Mesenchymal stem cell (in vitro differentiated cells and primary cell): ENCODE measurements around the gene GCDH.

Experiments used
- DNase-seq: peaks from one replicate; pipeline ENCODE4 v3.0.0-alpha.2; 2013
- H2AFZ ChIP-seq: one replicate; pipeline ENCODE4 v1.6.1; 2013; ENCODE audit warnings: low read depth, mild to moderate bottlenecking, control low read depth, inconsistent platforms, low read length, moderate library complexity
- H2AK5ac ChIP-seq: 2 replicates; pipeline ENCODE4 v1.6.1; 2013; ENCODE audit warnings: low read length, moderate library complexity, mild to moderate bottlenecking, inconsistent platforms; ENCODE audit not compliant: severe bottlenecking
- H2BK120ac ChIP-seq: one replicate; pipeline ENCODE4 v1.6.1; 2013; ENCODE audit warnings: low read depth, mild to moderate bottlenecking, inconsistent platforms, low read length, moderate library complexity
- H2BK12ac ChIP-seq, 2 experiments: one replicate each; pipeline ENCODE4 v1.6.1; 2013; ENCODE audit warnings: inconsistent platforms in 2 of 2, low read length in 2 of 2, mild to moderate bottlenecking in 2 of 2, moderate library complexity in 2 of 2, control low read depth in 1 of 2
- H2BK15ac ChIP-seq: one replicate; pipeline ENCODE4 v1.6.1; 2013; ENCODE audit warnings: mild to moderate bottlenecking, low read depth, inconsistent platforms; ENCODE audit not compliant: poor library complexity, severe bottlenecking
- H2BK5ac ChIP-seq: 2 replicates; pipeline ENCODE4 v1.6.1; 2013; ENCODE audit warnings: low read depth, mild to moderate bottlenecking, low read length, control low read depth, inconsistent platforms; ENCODE audit not compliant: poor library complexity, severe bottlenecking
- H3K14ac ChIP-seq, 2 experiments: one replicate each; pipeline ENCODE4 v1.6.1; 2013; ENCODE audit warnings: inconsistent platforms in 2 of 2, low read length in 2 of 2, control low read depth in 1 of 2, mild to moderate bottlenecking in 1 of 2, moderate library complexity in 1 of 2
- H3K18ac ChIP-seq, 2 experiments: one replicate each; pipeline ENCODE4 v1.6.1; 2013; ENCODE audit warnings: inconsistent platforms in 2 of 2, low read length in 2 of 2, control low read depth in 1 of 2, low read depth in 1 of 2, mild to moderate bottlenecking in 1 of 2
- H3K23ac ChIP-seq, 2 experiments: one replicate each; pipeline ENCODE4 v1.6.1; 2013; ENCODE audit warnings: inconsistent platforms in 2 of 2, low read length in 2 of 2, mild to moderate bottlenecking in 2 of 2, moderate library complexity in 2 of 2, control low read depth in 1 of 2
- H3K27ac ChIP-seq: 2 replicates; pipeline ENCODE4 v1.5.1; 2013; ENCODE audit warnings: mild to moderate bottlenecking, moderate library complexity, low read length, control low read depth, inconsistent platforms; ENCODE audit not compliant: poor library complexity, severe bottlenecking
- H3K27me3 ChIP-seq, 2 experiments: 2 replicates each; pipeline versions ENCODE4 v1.6.1 to v1.7.0; 2013; ENCODE audit warnings: low read length in 2 of 2, mild to moderate bottlenecking in 2 of 2, moderate library complexity in 2 of 2, control low read depth in 1 of 2, inconsistent platforms in 1 of 2; ENCODE audit not compliant: control insufficient read depth in 1 of 2, insufficient read depth in 1 of 2
- H3K36me3 ChIP-seq, 2 experiments: 2 replicates each; pipeline versions ENCODE4 v1.6.1 to v1.7.0; 2013; ENCODE audit warnings: low read length in 2 of 2, control low read depth in 1 of 2, inconsistent platforms in 1 of 2, low read depth in 1 of 2, mild to moderate bottlenecking in 1 of 2; ENCODE audit not compliant: insufficient read depth in 2 of 2, control insufficient read depth in 1 of 2
- H3K4ac ChIP-seq, 2 experiments: one replicate each; pipeline ENCODE4 v1.6.1; 2013; ENCODE audit warnings: inconsistent platforms in 2 of 2, low read length in 2 of 2, mild to moderate bottlenecking in 2 of 2, moderate library complexity in 2 of 2, control low read depth in 1 of 2, low read depth in 1 of 2
- H3K4me1 ChIP-seq: 2 replicates; pipeline ENCODE4 v1.6.1; 2013; ENCODE audit warnings: low read depth, low read length, control low read depth; ENCODE audit not compliant: control insufficient read depth, insufficient read depth
- H3K4me2 ChIP-seq: 2 replicates; pipeline ENCODE4 v1.6.1; 2013; ENCODE audit warnings: low read length, mild to moderate bottlenecking, inconsistent platforms; ENCODE audit not compliant: poor library complexity, severe bottlenecking
- H3K4me3 ChIP-seq, 2 experiments: 2 replicates each; pipeline versions ENCODE4 v1.5.1 to v1.7.0; 2013; ENCODE audit warnings: low read length in 2 of 2, mild to moderate bottlenecking in 2 of 2, control low read depth in 1 of 2, low read depth in 1 of 2; ENCODE audit not compliant: insufficient read depth in 1 of 2
- H3K79me1 ChIP-seq: replicated peaks from 2 replicates; pipeline ENCODE4 v1.6.1; 2013; ENCODE audit warnings: mild to moderate bottlenecking, control low read depth, low read length, inconsistent platforms; ENCODE audit not compliant: poor library complexity, severe bottlenecking
- H3K9ac ChIP-seq: 2 replicates; pipeline ENCODE4 v1.7.0; 2013; ENCODE audit warnings: mild to moderate bottlenecking, low read length, moderate library complexity
- H3K9me3 ChIP-seq: 2 replicates; pipeline ENCODE4 v1.7.0; 2013; ENCODE audit warnings: mild to moderate bottlenecking, low read length; ENCODE audit not compliant: control insufficient read depth
- H4K8ac ChIP-seq: one replicate; pipeline ENCODE4 v1.6.1; 2013; ENCODE audit warnings: inconsistent platforms, mild to moderate bottlenecking, low read length, moderate library complexity
- H4K91ac ChIP-seq: one replicate; pipeline ENCODE4 v1.6.1; 2013; ENCODE audit warnings: mild to moderate bottlenecking, low read length, inconsistent platforms
- WGBS: methylation state at CpG from one replicate; pipeline ENCODE4 v1.1.7; 2013; ENCODE audit warnings: mixed read lengths; 5-methylcytosine and 5-hydroxymethylcytosine counted together

The GCDH gene

DNA sequence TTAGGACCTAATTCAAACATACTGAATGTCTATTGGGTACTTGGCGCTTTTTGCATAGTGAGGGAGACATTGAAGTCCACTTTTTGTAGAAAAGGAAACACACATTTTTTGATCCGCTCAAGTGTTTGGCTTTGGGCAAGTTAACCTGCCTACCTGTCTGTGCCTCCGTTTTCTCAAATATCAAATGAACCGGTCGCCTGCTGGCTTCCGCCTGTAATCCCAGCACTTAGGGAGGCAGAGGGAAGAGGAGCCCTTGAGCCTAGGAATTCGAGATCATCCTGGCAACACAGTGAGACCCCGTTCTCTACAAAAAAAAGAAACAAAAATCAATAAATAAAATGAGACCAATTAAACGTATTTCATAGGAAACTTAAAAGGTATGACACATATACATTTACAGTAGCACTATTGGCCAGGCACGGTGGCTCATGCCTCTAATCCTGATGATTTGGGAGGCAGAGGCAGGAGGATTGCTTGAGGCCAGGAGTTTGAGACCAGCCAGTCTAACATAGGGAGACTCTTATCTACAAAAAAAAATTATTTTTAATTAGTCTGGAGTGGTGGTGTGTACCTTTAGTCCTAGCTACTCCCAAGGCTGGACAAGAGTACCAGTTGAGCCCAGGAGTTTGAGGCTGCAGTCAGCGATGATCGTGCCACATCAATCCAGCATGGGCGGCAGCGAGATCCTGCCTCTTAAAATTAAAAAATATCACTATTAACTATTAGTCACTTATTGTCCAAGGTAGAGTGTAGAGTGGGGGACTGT is 56.0 kb downstream of the GCDH start:
- Histone ChIP-seq H2AFZ (no peak overlapping the region), H2BK12ac (no peak overlapping the region), H3K27me3 (no peaks in the 10 kb centered on the region), H3K23ac (no peak overlapping the region), H2BK5ac (no peak overlapping the region), H3K4ac (no peak overlapping the region), H3K18ac (no peak overlapping the region), H3K4me3 (peak overlapping the region in 1 of 2 experiments; percentile 97), H4K8ac (no peak overlapping the region), H3K79me1 (peaks cover 17% of the 10 kb centered on the region), H3K27ac (peak overlapping the region; percentile 79), H3K4me2 (peak overlapping the region; percentile 86), H3K36me3 (peaks cover 69 to 77% of the 10 kb centered on the region in 2 experiments), H2AK5ac (no peak overlapping the region), H2BK15ac (no peak overlapping the region), H3K9ac (peak overlapping the region; percentile 99), H3K4me1 (peaks cover 16% of the 10 kb centered on the region), H3K9me3 (no peaks in the 10 kb centered on the region), H2BK120ac (peak overlapping the region; percentile 39), H3K14ac (no peak overlapping the region), H4K91ac (no peak overlapping the region)
- DNase-seq: no peak
- WGBS: 51% methylated on average over 8 of the region's 14 CpGs

DNA sequence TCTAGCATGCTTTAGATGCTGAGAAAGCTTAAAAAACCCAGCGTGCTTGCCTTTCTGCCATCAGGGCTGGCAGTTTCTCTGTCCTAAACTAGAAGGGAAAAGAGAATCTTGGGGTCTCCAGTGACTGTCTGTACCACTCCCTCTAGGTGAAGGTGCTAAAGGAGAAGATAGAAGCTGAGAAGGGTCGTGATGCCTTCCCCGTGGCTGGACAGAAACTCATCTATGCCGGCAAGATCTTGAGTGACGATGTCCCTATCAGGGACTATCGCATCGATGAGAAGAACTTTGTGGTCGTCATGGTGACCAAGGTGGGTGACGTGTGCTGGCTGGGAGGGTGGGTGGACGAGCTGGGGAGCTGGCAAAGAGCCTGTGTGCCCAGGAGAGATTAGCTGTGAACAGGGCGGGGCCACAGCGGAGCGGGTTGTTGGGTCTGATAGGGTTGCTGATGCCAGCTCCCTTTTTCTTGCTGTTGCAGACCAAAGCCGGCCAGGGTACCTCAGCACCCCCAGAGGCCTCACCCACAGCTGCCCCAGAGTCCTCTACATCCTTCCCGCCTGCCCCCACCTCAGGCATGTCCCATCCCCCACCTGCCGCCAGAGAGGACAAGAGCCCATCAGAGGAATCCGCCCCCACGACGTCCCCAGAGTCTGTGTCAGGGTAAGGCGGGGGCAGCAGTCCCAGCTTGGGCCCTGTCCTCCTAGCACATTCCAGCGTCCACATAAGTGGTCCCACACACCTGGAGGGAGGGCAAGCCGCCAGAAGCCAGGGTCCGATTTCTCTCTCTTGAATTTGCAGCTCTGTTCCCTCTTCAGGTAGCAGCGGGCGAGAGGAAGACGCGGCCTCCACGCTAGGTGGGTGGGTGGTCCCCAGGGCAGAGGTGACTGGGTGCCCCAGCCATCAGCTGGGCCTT is 57.0 kb downstream of the GCDH start:
- no peak overlapping the region for H4K8ac ChIP-seq

DNA sequence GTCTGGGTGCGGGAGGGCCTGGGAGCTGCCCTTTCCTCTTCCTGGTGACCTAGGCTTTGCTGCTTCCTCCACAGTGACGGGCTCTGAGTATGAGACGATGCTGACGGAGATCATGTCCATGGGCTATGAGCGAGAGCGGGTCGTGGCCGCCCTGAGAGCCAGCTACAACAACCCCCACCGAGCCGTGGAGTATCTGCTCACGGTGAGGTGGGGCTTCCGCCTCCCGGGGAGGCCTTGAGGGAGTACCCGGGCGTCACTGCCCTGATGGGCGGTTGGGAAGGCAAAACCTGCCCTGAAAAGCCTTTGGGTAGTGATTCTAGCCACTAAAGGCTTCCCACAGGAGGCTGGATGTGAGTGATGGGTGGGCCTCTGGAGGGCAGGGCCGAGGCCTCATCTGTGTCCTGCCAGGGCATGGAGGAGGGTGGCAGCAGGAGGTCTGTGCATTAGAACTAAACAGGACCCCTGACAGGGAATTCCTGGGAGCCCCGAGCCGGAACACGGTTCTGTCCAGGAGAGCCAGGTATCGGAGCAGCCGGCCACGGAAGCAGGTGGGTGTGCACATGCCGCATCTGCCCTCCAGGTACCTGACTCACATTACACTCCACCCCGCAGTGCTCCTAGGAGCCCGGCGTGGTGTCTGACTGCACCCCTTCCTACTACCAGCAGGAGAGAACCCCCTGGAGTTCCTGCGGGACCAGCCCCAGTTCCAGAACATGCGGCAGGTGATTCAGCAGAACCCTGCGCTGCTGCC is 57.8 kb downstream of the GCDH start:
- Histone ChIP-seq H2BK15ac (no peak overlapping the region), H2BK12ac (no peak overlapping the region), H2AFZ (no peak overlapping the region), H2BK5ac (no peak overlapping the region), H3K27ac (no peak overlapping the region), H4K91ac (no peak overlapping the region), H3K9me3 (no peaks in the 10 kb centered on the region), H3K9ac (no peak overlapping the region), H3K79me1 (peaks cover 19% of the 10 kb centered on the region), H3K23ac (no peak overlapping the region), H3K4me3 (no peak overlapping the region), H3K4me1 (peaks cover 13% of the 10 kb centered on the region), H2AK5ac (no peak overlapping the region), H2BK120ac (no peak overlapping the region), H3K4ac (no peak overlapping the region), H3K14ac (no peak overlapping the region), H3K4me2 (no peak overlapping the region), H3K18ac (no peak overlapping the region), H4K8ac (no peak overlapping the region), H3K36me3 (peaks cover 71 to 74% of the 10 kb centered on the region in 2 experiments), H3K27me3 (no peaks in the 10 kb centered on the region)
- DNase-seq: no peak
- WGBS: 96% methylated on average over 30 of the region's 30 CpGs

More for the DNA sequence above, 57.0 kb downstream of the GCDH start:
- H2BK15ac ChIP-seq: no peak overlapping the region
- no peak overlapping the region for H2AK5ac ChIP-seq
- H3K9me3 ChIP-seq: no peaks in the 10 kb centered on the region
- H3K4me1 ChIP-seq: peaks cover 12% of the 10 kb centered on the region
- H2AFZ ChIP-seq: no peak overlapping the region
- no peak overlapping the region for H4K91ac ChIP-seq
- no peak overlapping the region for H2BK120ac ChIP-seq
- H3K79me1 ChIP-seq: peaks cover 19% of the 10 kb centered on the region
- H2BK12ac ChIP-seq: no peak overlapping the region
- no peak overlapping the region for H3K27ac ChIP-seq
- DNase-seq: no peak
- H3K4me3 ChIP-seq: peak overlapping the region in 1 of 2 experiments; percentile 97
- H3K4ac ChIP-seq: no peak overlapping the region
- H2BK5ac ChIP-seq: no peak overlapping the region
- 97% methylated on average over 25 of the region's 28 CpGs for WGBS
- H3K36me3 ChIP-seq: peaks cover 71 to 76% of the 10 kb centered on the region in 2 experiments
- H3K9ac ChIP-seq: peak overlapping the region; percentile 99
- H3K23ac ChIP-seq: no peak overlapping the region
- H3K4me2 ChIP-seq: no peak overlapping the region
- H3K27me3 ChIP-seq: no peaks in the 10 kb centered on the region
- H3K18ac ChIP-seq: no peak overlapping the region
- no peak overlapping the region for H3K14ac ChIP-seq
